ENCODE data around the gene NUTM2B.
"Not testable (repeated sequence)": the region's sequence is repeated elsewhere in the genome, so short reads cannot be mapped to it uniquely, and the experiment has no call there.

DNA sequence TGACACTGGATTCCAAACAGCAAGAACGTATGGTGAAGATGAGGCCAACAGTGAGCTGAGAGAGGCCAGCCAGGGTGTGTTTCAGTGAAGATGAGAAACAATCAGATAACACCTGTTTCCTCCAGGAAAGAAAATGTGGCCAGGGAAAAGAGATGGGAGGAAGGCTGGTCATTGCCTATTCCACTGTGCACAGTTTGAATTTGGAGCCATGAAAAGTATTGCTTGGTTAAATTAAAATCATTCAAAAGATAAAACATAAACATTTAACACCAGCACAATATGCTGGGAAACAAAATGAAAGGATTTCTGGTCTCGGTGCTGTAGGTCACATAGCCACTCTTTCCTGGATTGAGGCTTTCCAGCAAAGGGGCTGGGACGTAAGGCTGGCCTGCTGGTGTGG is at the start of gene NUTM2B:
- TF ChIP-seq, protein P1, sequence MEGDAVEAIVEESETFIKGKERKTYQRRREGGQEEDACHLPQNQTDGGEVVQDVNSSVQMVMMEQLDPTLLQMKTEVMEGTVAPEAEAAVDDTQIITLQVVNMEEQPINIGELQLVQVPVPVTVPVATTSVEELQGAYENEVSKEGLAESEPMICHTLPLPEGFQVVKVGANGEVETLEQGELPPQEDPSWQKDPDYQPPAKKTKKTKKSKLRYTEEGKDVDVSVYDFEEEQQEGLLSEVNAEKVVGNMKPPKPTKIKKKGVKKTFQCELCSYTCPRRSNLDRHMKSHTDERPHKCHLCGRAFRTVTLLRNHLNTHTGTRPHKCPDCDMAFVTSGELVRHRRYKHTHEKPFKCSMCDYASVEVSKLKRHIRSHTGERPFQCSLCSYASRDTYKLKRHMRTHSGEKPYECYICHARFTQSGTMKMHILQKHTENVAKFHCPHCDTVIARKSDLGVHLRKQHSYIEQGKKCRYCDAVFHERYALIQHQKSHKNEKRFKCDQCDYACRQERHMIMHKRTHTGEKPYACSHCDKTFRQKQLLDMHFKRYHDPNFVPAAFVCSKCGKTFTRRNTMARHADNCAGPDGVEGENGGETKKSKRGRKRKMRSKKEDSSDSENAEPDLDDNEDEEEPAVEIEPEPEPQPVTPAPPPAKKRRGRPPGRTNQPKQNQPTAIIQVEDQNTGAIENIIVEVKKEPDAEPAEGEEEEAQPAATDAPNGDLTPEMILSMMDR (IDR thresholded peaks at IDR 0.05): not testable (repeated sequence)
- TF ChIP-seq POLR2A (IDR thresholded peaks at IDR 0.05; ENCODE audit: low read depth); POLR2AphosphoS5 (IDR thresholded peaks at IDR 0.05); EP300 (IDR thresholded peaks at IDR 0.05): not testable (repeated sequence)

Measured in esophagus muscularis mucosa (tissue), 4 donors.